OCI-LY7 (cell line): ENCODE results near the gene UBE2K. TPM values are rescaled to one million over a fixed set of nuclear protein-coding genes. Genes with fewer than 3 reads are reported as not detected.

ENCODE experiments used
- BruUV-seq: library from RNA; stranded (reverse); fragments of 400-500 nt; replicated peaks from 2 replicates; lab custom pipeline; 2021; lab: Mats Ljungman, UMichigan
- CTCF ChIA-PET: fragments of 300-600 bp; sonication (Branson Sonifier 250); formaldehyde crosslinking; loops from one replicate; lab custom pipeline; 2022; ENCODE audit warnings: antibody characterized with exemption; ENCODE audit not compliant: unreplicated experiment; lab: Charles Lee
- POLR2A ChIA-PET: fragments of 300-600 bp; sonication (Branson Sonifier 250); formaldehyde crosslinking; loops from one replicate; lab custom pipeline; 2022; ENCODE audit warnings: antibody characterized with exemption; lab: Charles Lee
- DNase-seq: peaks from one replicate; pipeline ENCODE4 v3.0.0-alpha.2; 2015; ENCODE audit warnings: low spot score
- H2AFZ ChIP-seq: fragments of 200-600 bp; sonication (generic), shearing (Covaris generic); 2 replicates; pipeline ENCODE4 v1.6.1; 2014; ENCODE audit warnings: mild to moderate bottlenecking, antibody characterized with exemption, low read length, moderate library complexity
- H3K27ac ChIP-seq: fragments of 200-600 bp; sonication (generic); 2 replicates; pipeline ENCODE4 v1.5.1; 2014; ENCODE audit warnings: mixed run types, low read depth, mild to moderate bottlenecking, moderate library complexity, low read length, inconsistent platforms; ENCODE audit not compliant: poor library complexity, severe bottlenecking
- H3K36me3 ChIP-seq: fragments of 200-600 bp; sonication (generic); 2 replicates; pipeline ENCODE4 v1.6.1; 2014; ENCODE audit warnings: mild to moderate bottlenecking, antibody characterized with exemption, low read length, moderate library complexity, mixed read lengths; ENCODE audit not compliant: insufficient read depth
- H3K4me1 ChIP-seq: fragments of 200-600 bp; sonication (generic); 2 replicates; pipeline ENCODE4 v1.5.1; 2014; ENCODE audit warnings: mild to moderate bottlenecking, low read length; ENCODE audit not compliant: insufficient read depth, poor library complexity, severe bottlenecking
- H3K4me2 ChIP-seq: fragments of 200-600 bp; sonication (generic); 2 replicates; pipeline ENCODE4 v1.6.1; 2014; ENCODE audit warnings: mild to moderate bottlenecking, low read length
- H3K4me3 ChIP-seq: fragments of 200-600 bp; sonication (generic); 2 replicates; pipeline ENCODE4 v1.5.1; 2014; ENCODE audit warnings: mild to moderate bottlenecking, low read depth, low read length; ENCODE audit not compliant: poor library complexity, severe bottlenecking
- H3K79me2 ChIP-seq: fragments of 200-600 bp; sonication (generic); 2 replicates; pipeline ENCODE4 v1.6.1; 2016; ENCODE audit warnings: low read depth, mild to moderate bottlenecking, low read length, moderate library complexity, mixed read lengths; ENCODE audit not compliant: insufficient read depth
- H3K9me2 ChIP-seq: fragments of 200-600 bp; sonication (generic); 2 replicates; pipeline ENCODE4 v1.6.1; 2016; ENCODE audit warnings: mild to moderate bottlenecking, low read length, mixed read lengths; ENCODE audit not compliant: insufficient read depth
- H3K9me3 ChIP-seq: fragments of 200-600 bp; sonication (generic); 2 replicates; pipeline ENCODE4 v1.6.1; 2014; ENCODE audit warnings: mild to moderate bottlenecking, mixed run types, low read length, mixed read lengths
- H4K20me1 ChIP-seq: fragments of 200-600 bp; sonication (generic); 2 replicates; pipeline ENCODE4 v1.6.1; 2014; ENCODE audit warnings: mild to moderate bottlenecking, antibody characterized with exemption, low read length, moderate library complexity, mixed read lengths; ENCODE audit not compliant: insufficient read depth
- EZH2phosphoT487 ChIP-seq: fragments of 200-600 bp; sonication (generic); IDR thresholded peaks from 2 replicates; pipeline ENCODE4 v1.6.1; 2018; ENCODE audit warnings: low read depth, borderline replicate concordance, mild to moderate bottlenecking, mixed run types, antibody characterized with exemption, low read length, moderate library complexity, mixed read lengths
- intact Hi-C: fragments of 100-400 bp; cut with micrococcal nuclease; formaldehyde crosslinking; loops from one replicate; pipeline ENCODE4 v1.10.0; 2022; ENCODE audit not compliant: unreplicated experiment
- total RNA-seq, 2 experiments: library from RNA; depleted of rRNA in 1 of 2; stranded (reverse); fragments of >200 nt in 1 of 2; shearing (Covaris generic) in 1 of 2; gene quantifications; 2 replicates each; pipeline ENCODE4 v1.2.3, GENCODE V29; 2014 to 2022
- TF ChIP-seq, protein P1 (sequence below): fragments of 200-600 bp; sonication (generic); conservative IDR thresholded peaks from 2 replicates; pipeline ENCODE4 v1.5.1; 2014; ENCODE audit warnings: mild to moderate bottlenecking, antibody characterized with exemption, low read length, moderate library complexity, mixed read lengths

The UBE2K gene
- total RNA-seq, 2 experiments from 2014 or later, result 20.8 to 88.0 TPM

DNA sequence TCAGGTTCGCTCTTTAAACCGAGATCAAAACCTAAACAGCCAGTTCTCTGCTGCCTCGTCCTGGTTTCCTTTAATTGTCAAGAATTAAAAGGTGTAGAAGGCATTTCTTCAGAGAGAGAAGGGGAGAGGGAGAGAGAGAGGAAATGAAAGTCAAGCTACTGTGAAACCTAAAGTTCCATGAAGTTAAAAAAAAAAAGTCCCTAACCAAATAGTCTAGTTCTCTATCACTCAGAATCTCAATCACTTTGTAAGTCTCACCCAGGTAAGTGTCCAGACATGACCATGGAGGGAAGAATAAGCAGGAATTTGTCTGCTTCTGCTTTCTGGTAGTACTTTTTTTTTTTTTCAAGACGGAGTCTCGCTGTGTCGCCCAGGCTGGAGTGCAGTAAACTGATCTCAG, 40.5 kb upstream of the UBE2K start:
- H3K27ac ChIP-seq, result no peak overlapping the region
- H3K36me3 ChIP-seq, result no peaks in the 10 kb centered on the region
- no peak overlapping the region for H2AFZ ChIP-seq
- H4K20me1 ChIP-seq, result no peaks in the 10 kb centered on the region
- BruUV-seq, result no TSS peak
- H3K9me3 ChIP-seq, result no peaks in the 10 kb centered on the region
- POLR2A ChIA-PET, result interaction anchor here (0.6 to 0.7 kb wide), 2 partner anchors 77 to 323 kb away, joined by 3 read pairs; no protein-coding TSS in a partner anchor
- CTCF ChIA-PET, result interaction anchor here (0.8 kb wide), 1 partner anchor 11 kb away, joined by 3 read pairs; no protein-coding TSS in a partner anchor
- H3K4me3 ChIP-seq, result no peak overlapping the region
- DNase-seq, result peak; percentile 7
- H3K4me2 ChIP-seq, result no peak overlapping the region
- H3K79me2 ChIP-seq, result no peaks in the 10 kb centered on the region
- H3K9me2 ChIP-seq, result no peaks in the 10 kb centered on the region
- H3K4me1 ChIP-seq, result peaks cover 5% of the 10 kb centered on the region
- TF ChIP-seq EZH2phosphoT487, result no peak
- TF ChIP-seq, protein P1, sequence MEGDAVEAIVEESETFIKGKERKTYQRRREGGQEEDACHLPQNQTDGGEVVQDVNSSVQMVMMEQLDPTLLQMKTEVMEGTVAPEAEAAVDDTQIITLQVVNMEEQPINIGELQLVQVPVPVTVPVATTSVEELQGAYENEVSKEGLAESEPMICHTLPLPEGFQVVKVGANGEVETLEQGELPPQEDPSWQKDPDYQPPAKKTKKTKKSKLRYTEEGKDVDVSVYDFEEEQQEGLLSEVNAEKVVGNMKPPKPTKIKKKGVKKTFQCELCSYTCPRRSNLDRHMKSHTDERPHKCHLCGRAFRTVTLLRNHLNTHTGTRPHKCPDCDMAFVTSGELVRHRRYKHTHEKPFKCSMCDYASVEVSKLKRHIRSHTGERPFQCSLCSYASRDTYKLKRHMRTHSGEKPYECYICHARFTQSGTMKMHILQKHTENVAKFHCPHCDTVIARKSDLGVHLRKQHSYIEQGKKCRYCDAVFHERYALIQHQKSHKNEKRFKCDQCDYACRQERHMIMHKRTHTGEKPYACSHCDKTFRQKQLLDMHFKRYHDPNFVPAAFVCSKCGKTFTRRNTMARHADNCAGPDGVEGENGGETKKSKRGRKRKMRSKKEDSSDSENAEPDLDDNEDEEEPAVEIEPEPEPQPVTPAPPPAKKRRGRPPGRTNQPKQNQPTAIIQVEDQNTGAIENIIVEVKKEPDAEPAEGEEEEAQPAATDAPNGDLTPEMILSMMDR, result no peak
- intact Hi-C loops, result no loop called here

DNA sequence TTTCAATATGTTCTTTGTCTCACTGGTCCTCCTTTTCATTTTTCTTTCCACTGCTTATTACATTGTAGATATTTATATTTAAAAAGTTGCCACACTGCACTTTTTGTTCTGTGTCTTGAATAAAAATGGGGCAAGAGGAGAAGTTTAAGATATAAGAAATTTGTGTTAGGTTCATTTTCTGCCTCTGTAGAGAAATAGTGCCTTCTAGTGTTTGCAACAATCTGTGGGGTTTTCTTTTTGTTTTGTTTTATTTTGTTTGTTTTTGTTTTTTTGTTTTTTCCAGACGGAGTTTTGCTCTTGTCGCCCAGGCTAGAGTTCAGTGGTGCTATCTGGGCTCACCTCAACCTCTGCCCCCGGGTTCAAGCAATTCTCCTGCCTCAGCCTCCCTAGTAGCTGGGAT, 39.2 kb upstream of the UBE2K start:
- no TSS peak for BruUV-seq
- H3K9me2 ChIP-seq, result no peaks in the 10 kb centered on the region
- H3K36me3 ChIP-seq, result no peaks in the 10 kb centered on the region
- H3K79me2 ChIP-seq, result no peaks in the 10 kb centered on the region
- H3K9me3 ChIP-seq, result no peaks in the 10 kb centered on the region
- H4K20me1 ChIP-seq, result no peaks in the 10 kb centered on the region
- no peak overlapping the region for H2AFZ ChIP-seq
- H3K4me1 ChIP-seq, result peaks cover 5% of the 10 kb centered on the region
- no peak for DNase-seq
- intact Hi-C loops, result no loop called here
- H3K27ac ChIP-seq, result no peak overlapping the region
- TF ChIP-seq, protein P1, result peak; percentile 53
- TF ChIP-seq EZH2phosphoT487, result no peak
- POLR2A ChIA-PET, result interaction anchor here (0.6 kb wide), 1 partner anchor 54 kb away, joined by 5 read pairs; no protein-coding TSS in a partner anchor
- CTCF ChIA-PET, result no interaction called here
- no peak overlapping the region for H3K4me2 ChIP-seq
- no peak overlapping the region for H3K4me3 ChIP-seq

DNA sequence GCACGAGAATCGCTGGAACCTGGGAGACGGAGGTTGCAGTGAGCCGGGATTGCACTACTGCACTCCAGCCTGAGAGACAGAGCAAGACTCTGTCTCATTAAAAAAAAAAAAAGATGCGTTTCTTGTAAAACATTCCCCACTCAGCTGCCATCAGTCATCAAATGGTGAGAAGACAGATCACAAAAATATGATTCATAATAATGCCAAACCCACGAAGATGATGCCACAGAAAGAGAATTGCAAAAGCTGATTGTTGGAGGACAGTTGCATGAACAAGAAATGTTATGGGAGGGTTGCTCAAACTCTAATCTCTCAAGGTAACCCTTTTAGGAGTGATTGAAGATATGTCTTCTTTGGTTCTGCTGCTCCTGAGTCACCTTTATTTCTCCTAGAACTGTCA, 37.9 kb upstream of the UBE2K start:
- POLR2A ChIA-PET, result no interaction called here
- Histone ChIP-seq H3K27ac (no peak overlapping the region), H3K9me2 (no peaks in the 10 kb centered on the region), H3K4me3 (no peak overlapping the region), H2AFZ (no peak overlapping the region), H3K79me2 (no peaks in the 10 kb centered on the region), H3K4me1 (peaks cover 5% of the 10 kb centered on the region), H4K20me1 (no peaks in the 10 kb centered on the region), H3K4me2 (no peak overlapping the region), H3K9me3 (no peaks in the 10 kb centered on the region), H3K36me3 (no peaks in the 10 kb centered on the region)
- BruUV-seq, result no TSS peak
- intact Hi-C loops, result no loop called here
- CTCF ChIA-PET, result no interaction called here
- DNase-seq, result no peak
- TF ChIP-seq, protein P1, result no peak
- no peak for TF ChIP-seq EZH2phosphoT487
